ENCODE results near the gene APOBEC2.

The APOBEC2 gene

DNA sequence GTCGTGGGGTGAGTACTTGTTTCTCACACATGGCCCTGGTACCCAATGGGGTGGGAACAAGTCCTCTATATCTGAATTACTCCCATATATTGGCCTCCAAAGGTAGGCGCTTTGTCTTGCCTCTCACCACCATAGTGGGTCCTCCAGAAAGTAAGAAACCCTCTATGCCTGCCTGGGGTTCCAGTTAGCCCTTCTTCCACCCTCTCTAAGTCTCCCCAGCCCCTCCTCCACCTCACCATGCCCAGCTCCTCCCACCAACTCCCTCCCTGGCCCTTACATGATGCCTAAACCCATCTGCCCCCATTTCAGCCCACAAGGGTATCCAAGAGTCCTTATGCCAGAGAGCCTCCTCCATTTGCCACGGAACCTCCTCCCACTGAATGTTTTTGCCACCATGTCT lies 9.9 kb upstream of the APOBEC2 start:
- Histone ChIP-seq H3K4me3 (ENCODE audit: low read depth in 1 of 2, low read length in 1 of 2) (no peak overlapping the region), H3K36me3 (no peaks in the 10 kb centered on the region), H3K9me3 (no peaks in the 10 kb centered on the region), H3K27me3 (no peaks in the 10 kb centered on the region), H3K27ac (no peak overlapping the region), H3K4me1 (ENCODE audit: control insufficient read depth in 1 of 2, insufficient read depth in 1 of 2, low read depth in 1 of 2, low read length in 1 of 2) (no peaks in the 10 kb centered on the region)
- TF ChIP-seq, protein P1, sequence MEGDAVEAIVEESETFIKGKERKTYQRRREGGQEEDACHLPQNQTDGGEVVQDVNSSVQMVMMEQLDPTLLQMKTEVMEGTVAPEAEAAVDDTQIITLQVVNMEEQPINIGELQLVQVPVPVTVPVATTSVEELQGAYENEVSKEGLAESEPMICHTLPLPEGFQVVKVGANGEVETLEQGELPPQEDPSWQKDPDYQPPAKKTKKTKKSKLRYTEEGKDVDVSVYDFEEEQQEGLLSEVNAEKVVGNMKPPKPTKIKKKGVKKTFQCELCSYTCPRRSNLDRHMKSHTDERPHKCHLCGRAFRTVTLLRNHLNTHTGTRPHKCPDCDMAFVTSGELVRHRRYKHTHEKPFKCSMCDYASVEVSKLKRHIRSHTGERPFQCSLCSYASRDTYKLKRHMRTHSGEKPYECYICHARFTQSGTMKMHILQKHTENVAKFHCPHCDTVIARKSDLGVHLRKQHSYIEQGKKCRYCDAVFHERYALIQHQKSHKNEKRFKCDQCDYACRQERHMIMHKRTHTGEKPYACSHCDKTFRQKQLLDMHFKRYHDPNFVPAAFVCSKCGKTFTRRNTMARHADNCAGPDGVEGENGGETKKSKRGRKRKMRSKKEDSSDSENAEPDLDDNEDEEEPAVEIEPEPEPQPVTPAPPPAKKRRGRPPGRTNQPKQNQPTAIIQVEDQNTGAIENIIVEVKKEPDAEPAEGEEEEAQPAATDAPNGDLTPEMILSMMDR (IDR thresholded peaks at IDR 0.05): no peak

DNA sequence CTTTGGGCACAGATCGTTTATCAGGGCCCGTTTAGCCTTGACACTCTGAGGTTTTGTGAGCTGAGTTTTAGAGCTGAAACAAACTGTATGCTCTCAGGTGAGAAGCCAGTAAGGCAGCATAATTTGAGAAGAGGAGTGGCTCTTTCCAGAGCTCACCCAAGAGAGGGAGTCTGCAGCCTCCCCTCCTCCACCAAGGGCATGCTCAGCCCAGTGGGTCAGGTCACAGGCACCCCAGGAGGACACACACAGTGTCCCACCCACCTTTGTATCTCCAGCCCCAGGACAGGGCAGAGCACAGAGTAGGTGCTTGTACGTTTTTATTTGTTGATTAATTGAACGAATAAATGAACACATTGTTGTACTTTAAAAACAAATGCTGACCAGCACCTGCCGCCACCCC lies 7.3 kb upstream of the APOBEC2 start:
- no peaks in the 10 kb centered on the region for H3K36me3 ChIP-seq
- H3K4me3 ChIP-seq (ENCODE audit: low read depth in 1 of 2, low read length in 1 of 2): no peak overlapping the region
- no peak overlapping the region for H3K27ac ChIP-seq
- H3K4me1 ChIP-seq (ENCODE audit: control insufficient read depth in 1 of 2, insufficient read depth in 1 of 2, low read depth in 1 of 2, low read length in 1 of 2): no peaks in the 10 kb centered on the region
- TF ChIP-seq, protein P1 (IDR thresholded peaks at IDR 0.05): no peak
- no peaks in the 10 kb centered on the region for H3K27me3 ChIP-seq
- no peaks in the 10 kb centered on the region for H3K9me3 ChIP-seq

DNA sequence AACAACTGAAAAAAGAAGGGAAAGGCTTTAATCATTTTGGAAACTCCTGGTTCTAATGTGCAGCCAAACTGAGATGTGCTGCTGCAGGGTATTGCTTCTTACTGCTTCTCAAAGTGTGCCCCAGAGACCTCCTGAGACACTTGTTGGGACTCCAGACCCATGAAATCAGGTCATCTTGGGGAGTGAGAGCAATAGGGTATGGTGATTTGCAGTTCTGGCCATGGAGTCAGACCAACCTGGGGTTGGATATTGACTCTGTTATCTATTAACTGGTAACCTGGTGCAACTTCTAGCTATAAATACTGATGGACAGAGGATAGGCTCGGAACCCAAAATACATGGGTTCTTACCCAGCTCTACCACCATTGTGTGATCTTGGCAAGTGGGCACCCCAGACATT lies 6.9 kb upstream of the APOBEC2 start:
- TF ChIP-seq, protein P1 (IDR thresholded peaks at IDR 0.05): no peak
- H3K4me3 ChIP-seq (ENCODE audit: low read depth in 1 of 2, low read length in 1 of 2): no peak overlapping the region
- H3K27ac ChIP-seq: no peak overlapping the region
- H3K9me3 ChIP-seq: no peaks in the 10 kb centered on the region
- no peaks in the 10 kb centered on the region for H3K4me1 ChIP-seq (ENCODE audit: control insufficient read depth in 1 of 2, insufficient read depth in 1 of 2, low read depth in 1 of 2, low read length in 1 of 2)
- no peaks in the 10 kb centered on the region for H3K27me3 ChIP-seq
- H3K36me3 ChIP-seq: no peaks in the 10 kb centered on the region

DNA sequence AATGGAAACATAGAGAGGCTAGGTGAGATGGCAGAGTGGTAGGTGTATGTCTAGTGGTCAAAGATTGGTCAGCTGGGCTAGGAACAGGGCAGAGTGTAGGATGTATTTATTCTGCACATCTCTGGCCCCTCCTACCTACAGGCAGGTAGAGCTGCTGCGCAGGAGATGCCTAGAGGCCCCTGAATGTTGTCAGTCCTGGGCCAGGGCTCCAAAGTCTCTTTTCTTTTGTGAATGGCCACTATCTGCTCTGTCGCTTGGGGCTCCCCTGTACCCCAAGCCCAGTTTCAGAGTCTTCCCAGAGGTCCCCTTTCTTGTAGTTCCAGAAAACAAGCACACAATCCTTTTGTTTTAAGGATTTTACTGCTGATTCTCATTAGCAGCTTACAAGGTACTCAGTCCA lies 5.7 kb upstream of the APOBEC2 start:
- Histone ChIP-seq H3K27ac (no peak overlapping the region), H3K9me3 (no peaks in the 10 kb centered on the region), H3K4me3 (ENCODE audit: low read depth in 1 of 2, low read length in 1 of 2) (no peak overlapping the region), H3K4me1 (ENCODE audit: control insufficient read depth in 1 of 2, insufficient read depth in 1 of 2, low read depth in 1 of 2, low read length in 1 of 2) (peaks cover 9 to 11% of the 10 kb centered on the region in 2 experiments), H3K27me3 (no peaks in the 10 kb centered on the region), H3K36me3 (no peaks in the 10 kb centered on the region)
- TF ChIP-seq, protein P1 (IDR thresholded peaks at IDR 0.05): no peak

DNA sequence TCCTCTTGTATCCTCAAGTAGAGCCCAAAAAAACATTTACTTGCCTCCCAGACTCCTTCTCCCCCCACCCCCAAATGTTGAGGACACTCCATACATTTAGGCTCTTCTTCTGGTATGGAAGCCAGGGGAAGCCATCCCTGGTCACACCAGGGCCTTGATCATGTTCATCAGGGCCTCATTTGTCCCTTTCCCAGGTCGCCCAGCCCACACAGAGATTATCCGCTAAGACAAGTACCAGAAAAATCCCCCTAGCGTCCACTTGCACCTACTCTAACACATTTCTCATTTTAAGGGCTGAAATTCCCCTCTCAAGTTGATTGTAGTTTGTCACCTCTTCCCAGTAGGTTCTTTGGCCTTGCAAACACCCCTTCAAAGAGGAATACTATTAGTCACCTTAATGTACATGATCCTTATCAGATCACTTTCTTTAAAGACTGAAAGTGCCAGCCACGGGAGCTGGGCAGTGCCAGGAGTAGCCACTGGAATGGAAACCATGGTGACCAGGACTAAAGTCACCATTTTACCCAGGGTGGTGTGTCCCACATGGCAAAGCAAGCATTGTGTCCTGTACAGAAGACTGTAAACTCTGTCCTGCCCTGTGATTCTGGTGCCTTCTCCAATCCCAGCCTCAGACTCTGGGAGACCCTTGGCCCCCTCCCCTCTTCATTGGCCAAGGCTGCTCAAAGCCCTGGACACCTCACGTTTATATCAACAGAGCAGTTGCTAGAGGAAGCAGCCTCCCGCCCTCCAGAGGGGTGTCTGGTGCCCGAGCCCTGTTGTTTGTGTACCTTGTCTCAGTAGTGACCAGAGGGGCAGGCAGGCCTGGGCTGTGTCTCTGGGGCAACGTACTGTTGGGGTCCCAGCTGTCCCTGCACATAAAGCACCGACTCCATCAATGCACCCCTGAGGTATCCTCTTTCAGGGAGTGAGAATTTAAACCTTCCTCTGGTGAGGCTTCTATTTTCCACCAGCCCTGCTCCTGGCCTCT lies 5.0 kb upstream of the APOBEC2 start:
- TF ChIP-seq, protein P1 (IDR thresholded peaks at IDR 0.05): no peak
- Histone ChIP-seq H3K4me1 (ENCODE audit: control insufficient read depth in 1 of 2, insufficient read depth in 1 of 2, low read depth in 1 of 2, low read length in 1 of 2) (peaks cover 10 to 13% of the 10 kb centered on the region in 2 experiments), H3K27me3 (no peaks in the 10 kb centered on the region), H3K27ac (no peak overlapping the region), H3K36me3 (no peaks in the 10 kb centered on the region), H3K9me3 (no peaks in the 10 kb centered on the region), H3K4me3 (ENCODE audit: low read depth in 1 of 2, low read length in 1 of 2) (no peak overlapping the region)
